ENCODE results near the gene UBALD1.

UBALD1 gene

DNA sequence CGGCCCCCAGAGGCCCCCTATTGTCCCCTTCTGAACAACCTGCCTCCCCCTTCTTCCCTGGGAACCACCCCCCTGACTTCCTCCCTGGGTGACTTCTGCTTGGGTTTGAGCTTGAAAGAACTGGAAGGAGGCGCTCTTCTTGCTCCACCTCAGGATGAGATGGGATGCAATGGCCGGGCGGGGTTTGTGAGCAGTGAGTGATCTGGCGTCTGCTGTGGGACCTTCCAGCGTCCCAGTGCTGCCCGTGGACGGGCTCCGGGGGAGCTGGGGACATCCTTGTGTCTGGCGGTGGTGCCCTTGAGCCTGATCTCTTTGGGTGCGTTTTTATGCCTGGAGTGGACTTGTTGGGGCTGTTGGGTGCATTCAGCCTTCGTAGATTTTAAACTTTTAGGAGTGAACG lies 21.5 kb upstream of the UBALD1 start:
- TF ChIP-seq GLIS3 (CRISPR knock-in tag; IDR thresholded peaks at IDR 0.05): no peak
- TF ChIP-seq SNAI2 (CRISPR knock-in tag; IDR thresholded peaks at IDR 0.05): no peak
- no peak for TF ChIP-seq ZNF8 (CRISPR knock-in tag; IDR thresholded peaks at IDR 0.05)
- TF ChIP-seq, protein P1, sequence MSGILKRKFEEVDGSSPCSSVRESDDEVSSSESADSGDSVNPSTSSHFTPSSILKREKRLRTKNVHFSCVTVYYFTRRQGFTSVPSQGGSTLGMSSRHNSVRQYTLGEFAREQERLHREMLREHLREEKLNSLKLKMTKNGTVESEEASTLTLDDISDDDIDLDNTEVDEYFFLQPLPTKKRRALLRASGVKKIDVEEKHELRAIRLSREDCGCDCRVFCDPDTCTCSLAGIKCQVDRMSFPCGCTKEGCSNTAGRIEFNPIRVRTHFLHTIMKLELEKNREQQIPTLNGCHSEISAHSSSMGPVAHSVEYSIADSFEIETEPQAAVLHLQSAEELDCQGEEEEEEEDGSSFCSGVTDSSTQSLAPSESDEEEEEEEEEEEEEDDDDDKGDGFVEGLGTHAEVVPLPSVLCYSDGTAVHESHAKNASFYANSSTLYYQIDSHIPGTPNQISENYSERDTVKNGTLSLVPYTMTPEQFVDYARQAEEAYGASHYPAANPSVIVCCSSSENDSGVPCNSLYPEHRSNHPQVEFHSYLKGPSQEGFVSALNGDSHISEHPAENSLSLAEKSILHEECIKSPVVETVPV (CRISPR knock-in tag; IDR thresholded peaks at IDR 0.05): no peak
- TF ChIP-seq, protein P2, sequence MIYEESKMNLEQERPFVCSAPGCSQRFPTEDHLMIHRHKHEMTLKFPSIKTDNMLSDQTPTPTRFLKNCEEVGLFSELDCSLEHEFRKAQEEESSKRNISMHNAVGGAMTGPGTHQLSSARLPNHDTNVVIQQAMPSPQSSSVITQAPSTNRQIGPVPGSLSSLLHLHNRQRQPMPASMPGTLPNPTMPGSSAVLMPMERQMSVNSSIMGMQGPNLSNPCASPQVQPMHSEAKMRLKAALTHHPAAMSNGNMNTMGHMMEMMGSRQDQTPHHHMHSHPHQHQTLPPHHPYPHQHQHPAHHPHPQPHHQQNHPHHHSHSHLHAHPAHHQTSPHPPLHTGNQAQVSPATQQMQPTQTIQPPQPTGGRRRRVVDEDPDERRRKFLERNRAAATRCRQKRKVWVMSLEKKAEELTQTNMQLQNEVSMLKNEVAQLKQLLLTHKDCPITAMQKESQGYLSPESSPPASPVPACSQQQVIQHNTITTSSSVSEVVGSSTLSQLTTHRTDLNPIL (CRISPR knock-in tag; IDR thresholded peaks at IDR 0.05; ENCODE audit: low read depth): no peak
- TF ChIP-seq PPARA (CRISPR knock-in tag; IDR thresholded peaks at IDR 0.05; ENCODE audit: borderline replicate concordance): no peak
- TF ChIP-seq, protein P3, sequence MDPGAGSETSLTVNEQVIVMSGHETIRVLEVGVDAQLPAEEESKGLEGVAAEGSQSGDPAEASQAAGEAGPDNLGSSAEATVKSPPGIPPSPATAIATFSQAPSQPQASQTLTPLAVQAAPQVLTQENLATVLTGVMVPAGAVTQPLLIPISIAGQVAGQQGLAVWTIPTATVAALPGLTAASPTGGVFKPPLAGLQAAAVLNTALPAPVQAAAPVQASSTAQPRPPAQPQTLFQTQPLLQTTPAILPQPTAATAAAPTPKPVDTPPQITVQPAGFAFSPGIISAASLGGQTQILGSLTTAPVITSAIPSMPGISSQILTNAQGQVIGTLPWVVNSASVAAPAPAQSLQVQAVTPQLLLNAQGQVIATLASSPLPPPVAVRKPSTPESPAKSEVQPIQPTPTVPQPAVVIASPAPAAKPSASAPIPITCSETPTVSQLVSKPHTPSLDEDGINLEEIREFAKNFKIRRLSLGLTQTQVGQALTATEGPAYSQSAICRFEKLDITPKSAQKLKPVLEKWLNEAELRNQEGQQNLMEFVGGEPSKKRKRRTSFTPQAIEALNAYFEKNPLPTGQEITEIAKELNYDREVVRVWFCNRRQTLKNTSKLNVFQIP (CRISPR knock-in tag; IDR thresholded peaks at IDR 0.05; ENCODE audit: borderline replicate concordance, low read depth): no peak
- no peak for TF ChIP-seq OSR1 (CRISPR knock-in tag; IDR thresholded peaks at IDR 0.05)
- no peak for ATAC-seq

DNA sequence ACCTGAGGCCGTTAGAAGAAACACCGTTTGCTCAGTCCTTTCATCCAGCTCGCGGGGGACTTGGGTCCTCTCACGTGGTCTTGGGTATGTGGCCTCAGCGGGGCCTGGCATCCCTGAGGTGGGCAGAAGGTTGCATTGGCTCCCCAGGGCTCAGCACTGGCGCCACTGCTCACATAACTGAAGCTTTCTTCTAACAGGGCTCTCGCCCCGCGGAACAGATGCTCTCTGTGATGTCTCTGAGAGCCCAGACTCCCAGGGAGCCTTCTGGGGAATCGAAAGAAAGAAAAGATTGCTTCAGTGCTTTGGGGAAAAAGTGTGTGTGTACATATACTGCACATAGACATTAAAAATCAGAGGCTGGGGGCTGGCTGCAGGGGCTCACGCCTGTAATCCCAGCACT lies 20.1 kb upstream of the UBALD1 start:
- TF ChIP-seq, protein P3 (CRISPR knock-in tag; IDR thresholded peaks at IDR 0.05; ENCODE audit: borderline replicate concordance, low read depth): no peak
- TF ChIP-seq ZC3H10 (CRISPR knock-in tag; IDR thresholded peaks at IDR 0.05): no peak
- TF ChIP-seq TCF4 (CRISPR knock-in tag; IDR thresholded peaks at IDR 0.05; ENCODE audit: borderline replicate concordance): no peak
- TF ChIP-seq, protein P4, sequence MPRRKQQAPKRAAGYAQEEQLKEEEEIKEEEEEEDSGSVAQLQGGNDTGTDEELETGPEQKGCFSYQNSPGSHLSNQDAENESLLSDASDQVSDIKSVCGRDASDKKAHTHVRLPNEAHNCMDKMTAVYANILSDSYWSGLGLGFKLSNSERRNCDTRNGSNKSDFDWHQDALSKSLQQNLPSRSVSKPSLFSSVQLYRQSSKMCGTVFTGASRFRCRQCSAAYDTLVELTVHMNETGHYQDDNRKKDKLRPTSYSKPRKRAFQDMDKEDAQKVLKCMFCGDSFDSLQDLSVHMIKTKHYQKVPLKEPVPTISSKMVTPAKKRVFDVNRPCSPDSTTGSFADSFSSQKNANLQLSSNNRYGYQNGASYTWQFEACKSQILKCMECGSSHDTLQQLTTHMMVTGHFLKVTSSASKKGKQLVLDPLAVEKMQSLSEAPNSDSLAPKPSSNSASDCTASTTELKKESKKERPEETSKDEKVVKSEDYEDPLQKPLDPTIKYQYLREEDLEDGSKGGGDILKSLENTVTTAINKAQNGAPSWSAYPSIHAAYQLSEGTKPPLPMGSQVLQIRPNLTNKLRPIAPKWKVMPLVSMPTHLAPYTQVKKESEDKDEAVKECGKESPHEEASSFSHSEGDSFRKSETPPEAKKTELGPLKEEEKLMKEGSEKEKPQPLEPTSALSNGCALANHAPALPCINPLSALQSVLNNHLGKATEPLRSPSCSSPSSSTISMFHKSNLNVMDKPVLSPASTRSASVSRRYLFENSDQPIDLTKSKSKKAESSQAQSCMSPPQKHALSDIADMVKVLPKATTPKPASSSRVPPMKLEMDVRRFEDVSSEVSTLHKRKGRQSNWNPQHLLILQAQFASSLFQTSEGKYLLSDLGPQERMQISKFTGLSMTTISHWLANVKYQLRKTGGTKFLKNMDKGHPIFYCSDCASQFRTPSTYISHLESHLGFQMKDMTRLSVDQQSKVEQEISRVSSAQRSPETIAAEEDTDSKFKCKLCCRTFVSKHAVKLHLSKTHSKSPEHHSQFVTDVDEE (CRISPR knock-in tag; IDR thresholded peaks at IDR 0.05): no peak
- no peak for TF ChIP-seq ISL1 (CRISPR knock-in tag; IDR thresholded peaks at IDR 0.05)
- TF ChIP-seq CSDC2 (CRISPR knock-in tag; IDR thresholded peaks at IDR 0.05): no peak
- no peak for TF ChIP-seq OSR1 (CRISPR knock-in tag; IDR thresholded peaks at IDR 0.05)
- TF ChIP-seq TOX (CRISPR knock-in tag; IDR thresholded peaks at IDR 0.05; ENCODE audit: borderline replicate concordance): no peak
- TF ChIP-seq PPARA (CRISPR knock-in tag; IDR thresholded peaks at IDR 0.05; ENCODE audit: borderline replicate concordance): no peak
- TF ChIP-seq ZFP30 (CRISPR knock-in tag; IDR thresholded peaks at IDR 0.05): no peak
- TF ChIP-seq ZNF565 (CRISPR knock-in tag; conservative IDR thresholded peaks at IDR 0.05; ENCODE audit: low read depth): no peak
- TF ChIP-seq, protein P5, sequence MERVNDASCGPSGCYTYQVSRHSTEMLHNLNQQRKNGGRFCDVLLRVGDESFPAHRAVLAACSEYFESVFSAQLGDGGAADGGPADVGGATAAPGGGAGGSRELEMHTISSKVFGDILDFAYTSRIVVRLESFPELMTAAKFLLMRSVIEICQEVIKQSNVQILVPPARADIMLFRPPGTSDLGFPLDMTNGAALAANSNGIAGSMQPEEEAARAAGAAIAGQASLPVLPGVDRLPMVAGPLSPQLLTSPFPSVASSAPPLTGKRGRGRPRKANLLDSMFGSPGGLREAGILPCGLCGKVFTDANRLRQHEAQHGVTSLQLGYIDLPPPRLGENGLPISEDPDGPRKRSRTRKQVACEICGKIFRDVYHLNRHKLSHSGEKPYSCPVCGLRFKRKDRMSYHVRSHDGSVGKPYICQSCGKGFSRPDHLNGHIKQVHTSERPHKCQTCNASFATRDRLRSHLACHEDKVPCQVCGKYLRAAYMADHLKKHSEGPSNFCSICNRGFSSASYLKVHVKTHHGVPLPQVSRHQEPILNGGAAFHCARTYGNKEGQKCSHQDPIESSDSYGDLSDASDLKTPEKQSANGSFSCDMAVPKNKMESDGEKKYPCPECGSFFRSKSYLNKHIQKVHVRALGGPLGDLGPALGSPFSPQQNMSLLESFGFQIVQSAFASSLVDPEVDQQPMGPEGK (CRISPR knock-in tag; IDR thresholded peaks at IDR 0.05; ENCODE audit: borderline replicate concordance): no peak
- TF ChIP-seq ZNF70 (CRISPR knock-in tag; IDR thresholded peaks at IDR 0.05): no peak
- TF ChIP-seq ZFP3 (CRISPR knock-in tag; IDR thresholded peaks at IDR 0.05): no peak
- no peak for TF ChIP-seq ARNTL (CRISPR knock-in tag; IDR thresholded peaks at IDR 0.05; ENCODE audit: borderline replicate concordance, low read depth)
- no peak for TF ChIP-seq SNAI2 (CRISPR knock-in tag; IDR thresholded peaks at IDR 0.05)
- TF ChIP-seq, protein P1 (CRISPR knock-in tag; IDR thresholded peaks at IDR 0.05): no peak
- TF ChIP-seq ESRRG (CRISPR knock-in tag; IDR thresholded peaks at IDR 0.05): no peak
- ATAC-seq: no peak
